ENCODE results near the gene NDUFB10.
A peak's percentile ranks its signal among the peaks of the same experiment; 100 is the strongest.

NDUFB10 gene

DNA sequence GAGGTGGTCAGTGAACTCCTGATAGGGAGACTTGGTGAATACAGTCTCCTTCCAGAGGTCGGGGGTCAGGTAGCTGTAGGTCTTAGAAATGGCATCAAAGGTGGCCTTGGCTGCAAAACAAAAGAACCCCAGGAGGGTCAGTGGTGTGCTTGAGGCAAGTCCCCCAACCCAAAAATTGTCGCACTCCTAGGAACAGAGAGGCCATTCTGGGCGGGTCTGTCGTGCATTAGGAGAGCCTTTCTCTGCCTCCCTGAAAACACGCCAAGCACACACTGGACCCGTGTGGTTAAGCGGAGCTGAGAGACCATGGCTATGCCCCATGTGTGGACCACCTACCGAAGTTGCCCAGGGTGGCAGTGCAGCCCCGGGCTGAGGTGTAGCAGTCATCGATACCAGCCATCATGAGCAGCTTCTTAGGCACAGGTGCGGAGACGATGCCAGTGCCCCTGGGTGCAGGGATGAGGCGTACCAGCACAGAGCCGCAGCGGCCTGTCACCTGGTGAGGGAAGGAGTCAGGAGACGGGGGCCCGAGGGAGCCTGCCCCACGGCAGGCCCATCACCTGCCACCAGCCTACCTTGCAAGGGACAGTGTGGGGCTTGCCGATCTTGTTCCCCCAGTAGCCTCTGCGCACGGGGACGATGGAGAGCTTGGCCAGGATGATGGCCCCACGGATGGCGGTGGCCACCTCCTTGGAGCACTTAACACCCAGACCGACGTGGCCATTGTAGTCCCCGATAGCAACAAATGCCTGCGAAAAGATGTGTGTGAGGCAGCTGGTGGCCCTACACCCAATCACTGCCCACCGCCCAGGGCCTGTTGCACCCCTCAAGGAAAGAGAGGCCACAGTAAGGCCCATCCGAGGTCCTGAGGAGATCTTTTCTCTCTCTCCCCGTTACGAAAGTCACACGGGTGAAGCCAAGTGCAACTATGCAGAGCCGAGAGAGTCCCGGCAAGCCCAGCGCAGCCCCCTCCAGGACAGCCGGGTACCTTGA, 3.1 kb downstream of the NDUFB10 start:
- 0 out of 2 replicates have a peak, but pooled peaks have one; percentile 34 for TF ChIP-seq POLR2AphosphoS5 (IDR thresholded peaks at IDR 0.05; ENCODE audit: low read depth, low read length)

DNA sequence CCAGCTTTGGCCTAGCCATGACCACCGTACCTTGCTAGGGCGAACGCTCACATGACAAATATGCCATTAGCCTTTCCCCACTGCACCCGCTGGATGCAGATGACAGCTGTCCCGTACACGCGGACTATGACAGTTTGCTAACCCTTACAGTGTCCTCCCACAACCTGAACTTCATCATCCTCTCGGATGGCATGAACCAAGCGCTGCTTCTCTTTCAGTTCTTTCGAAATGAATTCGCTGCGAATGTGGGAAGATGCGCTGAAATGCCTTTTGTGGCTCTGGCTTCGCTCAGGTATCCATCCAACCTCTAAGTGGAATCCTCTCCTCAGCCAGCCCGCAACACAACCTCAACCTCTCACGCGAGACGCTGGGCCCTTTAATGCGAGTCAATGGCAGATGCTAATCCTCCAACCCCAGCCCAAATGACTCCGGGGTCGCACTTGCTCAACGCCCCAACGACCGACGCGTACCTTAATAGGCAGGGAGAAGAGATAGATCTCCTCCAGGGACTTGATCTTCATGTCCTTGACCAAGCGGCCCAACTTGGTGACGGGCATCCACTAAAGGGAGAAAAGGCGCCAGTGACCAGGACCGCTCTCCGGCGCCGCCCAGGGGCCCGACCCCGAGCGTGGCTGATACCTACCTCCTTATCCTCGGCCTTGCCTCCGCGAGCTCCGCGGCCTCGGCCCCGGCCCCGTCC, 4.6 kb downstream of the NDUFB10 start:
- TF ChIP-seq TAF1 (IDR thresholded peaks at IDR 0.05; ENCODE audit: borderline replicate concordance, insufficient read depth, low read length): no peak
- TF ChIP-seq SIN3A (IDR thresholded peaks at IDR 0.05; ENCODE audit: borderline replicate concordance, insufficient read depth, low read length): no peak
- TF ChIP-seq, protein P1, sequence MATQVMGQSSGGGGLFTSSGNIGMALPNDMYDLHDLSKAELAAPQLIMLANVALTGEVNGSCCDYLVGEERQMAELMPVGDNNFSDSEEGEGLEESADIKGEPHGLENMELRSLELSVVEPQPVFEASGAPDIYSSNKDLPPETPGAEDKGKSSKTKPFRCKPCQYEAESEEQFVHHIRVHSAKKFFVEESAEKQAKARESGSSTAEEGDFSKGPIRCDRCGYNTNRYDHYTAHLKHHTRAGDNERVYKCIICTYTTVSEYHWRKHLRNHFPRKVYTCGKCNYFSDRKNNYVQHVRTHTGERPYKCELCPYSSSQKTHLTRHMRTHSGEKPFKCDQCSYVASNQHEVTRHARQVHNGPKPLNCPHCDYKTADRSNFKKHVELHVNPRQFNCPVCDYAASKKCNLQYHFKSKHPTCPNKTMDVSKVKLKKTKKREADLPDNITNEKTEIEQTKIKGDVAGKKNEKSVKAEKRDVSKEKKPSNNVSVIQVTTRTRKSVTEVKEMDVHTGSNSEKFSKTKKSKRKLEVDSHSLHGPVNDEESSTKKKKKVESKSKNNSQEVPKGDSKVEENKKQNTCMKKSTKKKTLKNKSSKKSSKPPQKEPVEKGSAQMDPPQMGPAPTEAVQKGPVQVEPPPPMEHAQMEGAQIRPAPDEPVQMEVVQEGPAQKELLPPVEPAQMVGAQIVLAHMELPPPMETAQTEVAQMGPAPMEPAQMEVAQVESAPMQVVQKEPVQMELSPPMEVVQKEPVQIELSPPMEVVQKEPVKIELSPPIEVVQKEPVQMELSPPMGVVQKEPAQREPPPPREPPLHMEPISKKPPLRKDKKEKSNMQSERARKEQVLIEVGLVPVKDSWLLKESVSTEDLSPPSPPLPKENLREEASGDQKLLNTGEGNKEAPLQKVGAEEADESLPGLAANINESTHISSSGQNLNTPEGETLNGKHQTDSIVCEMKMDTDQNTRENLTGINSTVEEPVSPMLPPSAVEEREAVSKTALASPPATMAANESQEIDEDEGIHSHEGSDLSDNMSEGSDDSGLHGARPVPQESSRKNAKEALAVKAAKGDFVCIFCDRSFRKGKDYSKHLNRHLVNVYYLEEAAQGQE (IDR thresholded peaks at IDR 0.05; ENCODE audit: insufficient read depth in 1 of 2, low read depth in 2 of 2, low read length in 2 of 2): no peak
- TF ChIP-seq FOXP2 (optimal IDR thresholded peaks at IDR 0.05; ENCODE audit: borderline replicate concordance, extremely low read depth, extremely low read length, insufficient read depth): no peak
- 0 out of 2 replicates have a peak, but pooled peaks have one; percentile 4 for TF ChIP-seq POLR2AphosphoS5 (IDR thresholded peaks at IDR 0.05; ENCODE audit: low read depth, low read length)

DNA sequence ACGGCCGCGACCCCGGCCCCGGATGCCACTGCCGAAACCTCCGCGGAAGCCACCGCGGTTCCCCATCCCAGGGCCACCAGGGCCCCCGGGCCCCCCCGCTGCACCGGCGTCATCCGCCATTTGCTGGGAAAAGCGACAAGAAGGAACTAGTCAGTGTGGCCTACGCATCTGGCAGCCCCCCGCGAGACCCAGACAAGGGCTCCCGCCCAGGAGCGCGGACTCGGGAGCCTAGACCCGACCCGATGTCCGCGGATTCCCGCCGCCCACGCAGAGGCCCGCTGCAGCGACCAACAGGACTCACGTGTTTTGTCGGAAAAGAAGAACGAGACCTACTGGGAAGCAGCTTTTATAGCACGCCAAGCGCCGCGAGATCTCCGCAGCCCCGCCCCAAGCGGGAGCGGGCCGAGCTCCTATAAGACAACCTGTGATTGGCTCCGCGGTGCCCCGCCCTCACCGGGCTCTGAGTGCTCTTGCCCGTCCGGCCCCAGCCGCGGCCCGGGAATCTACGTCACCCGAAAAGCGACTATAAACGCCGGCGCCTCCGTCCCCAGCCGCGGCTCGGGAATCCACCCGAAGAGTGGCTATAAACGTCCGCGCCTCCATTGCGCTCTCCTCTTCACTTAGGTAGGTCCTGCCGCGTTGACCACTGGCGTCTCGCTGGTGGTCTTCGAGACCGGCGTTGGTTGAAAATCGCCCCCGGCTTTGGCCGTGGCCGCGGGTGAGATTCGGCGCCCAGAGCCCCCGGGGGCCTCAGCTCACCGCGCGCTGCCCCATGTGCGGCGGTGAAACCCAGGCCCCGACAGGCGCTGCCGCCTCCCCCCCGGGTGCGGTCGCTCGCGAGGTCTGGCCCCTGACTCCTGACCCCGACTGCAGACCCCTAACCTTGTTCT, 5.4 kb downstream of the NDUFB10 start, which contains the start of gene RPS2:
Gene RPS2 (minus strand): TSS at position 321 of the 890 bp plus-strand sequence. CDS start 201 bp downstream, at position 120.
- TF ChIP-seq TAF1 (IDR thresholded peaks at IDR 0.05; ENCODE audit: borderline replicate concordance, insufficient read depth, low read length) (peak; percentile 99), POLR2AphosphoS5 (IDR thresholded peaks at IDR 0.05; ENCODE audit: low read depth, low read length) (peak; percentile 100), FOXP2 (optimal IDR thresholded peaks at IDR 0.05; ENCODE audit: borderline replicate concordance, extremely low read depth, extremely low read length, insufficient read depth) (no peak), SIN3A (IDR thresholded peaks at IDR 0.05; ENCODE audit: borderline replicate concordance, insufficient read depth, low read length) (peak; percentile 44; the same call in 1 of the 2 replicates)
- TF ChIP-seq, protein P1 (IDR thresholded peaks at IDR 0.05; ENCODE audit: insufficient read depth in 1 of 2, low read depth in 2 of 2, low read length in 2 of 2): peak; percentile 53 to 58; a peak in 1 of 4 replicates

DNA sequence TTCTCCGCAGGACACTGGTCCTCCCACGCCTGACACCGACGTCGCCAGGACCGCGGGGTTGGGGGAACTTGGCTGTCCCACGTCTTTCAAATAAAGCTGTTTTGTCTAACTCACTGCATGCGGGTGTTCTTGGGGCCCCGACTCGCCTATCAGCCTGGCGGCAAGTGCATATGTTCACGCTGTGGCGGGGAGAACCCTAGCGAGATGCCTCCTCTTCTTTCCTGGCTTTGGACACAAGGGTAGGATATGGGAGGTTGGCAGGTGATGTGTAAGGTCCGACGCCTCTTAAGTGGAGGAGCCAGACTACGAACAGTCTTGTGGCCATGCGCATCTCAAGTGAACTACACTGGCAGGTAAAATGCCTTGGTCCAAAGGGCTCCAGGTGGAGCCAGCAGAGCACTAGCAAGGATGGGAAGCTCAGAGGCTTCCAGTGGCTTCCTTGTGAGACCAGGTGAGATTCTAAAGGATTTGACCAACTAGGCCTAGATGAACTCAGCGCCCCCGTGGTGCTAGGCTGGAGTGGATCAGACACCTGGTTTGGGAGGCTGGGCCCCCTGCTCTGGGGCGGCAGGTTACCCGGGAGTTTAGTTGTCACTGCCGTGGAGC, 6.2 kb downstream of the NDUFB10 start:
- TF ChIP-seq TAF1 (IDR thresholded peaks at IDR 0.05; ENCODE audit: borderline replicate concordance, insufficient read depth, low read length) (no peak), SIN3A (IDR thresholded peaks at IDR 0.05; ENCODE audit: borderline replicate concordance, insufficient read depth, low read length) (no peak), FOXP2 (optimal IDR thresholded peaks at IDR 0.05; ENCODE audit: borderline replicate concordance, extremely low read depth, extremely low read length, insufficient read depth) (no peak), POLR2AphosphoS5 (IDR thresholded peaks at IDR 0.05; ENCODE audit: low read depth, low read length) (no peak)
- TF ChIP-seq, protein P1 (IDR thresholded peaks at IDR 0.05; ENCODE audit: insufficient read depth in 1 of 2, low read depth in 2 of 2, low read length in 2 of 2): no peak

Data from PFSK-1 (cell line).